NK-92 (cell line): Measurements from ENCODE around the gene AS3MT.
"Not testable (repeated sequence)": the region's sequence is repeated elsewhere in the genome, so short reads cannot be mapped to it uniquely, and the experiment has no call there.

Experiments
- DNase-seq: peaks from one replicate; lab custom pipeline; 2025; ENCODE audit not compliant: unreplicated experiment; lab: John Stamatoyannopoulos, UW

AS3MT gene

GRCh38 chr10:102869258-102870198 lies at the start of gene AS3MT:
Gene AS3MT, plus strand, starts transcription at chr10:102869470. Its CDS starts 123 bp downstream, at chr10:102869593.
- no peak for DNase-seq

GRCh38 chr10:102820008-102820407 lies 49.3 kb upstream of the AS3MT start:
- not testable (repeated sequence) for DNase-seq

- DNase-seq: no peak
These were observed 47.0 kb upstream of the AS3MT start for GRCh38 chr10:102822222-102822621.

GRCh38 chr10:102824664-102825063 lies 44.6 kb upstream of the AS3MT start:
- DNase-seq: no peak

- DNase-seq: no peak
These were observed 43.0 kb upstream of the AS3MT start for GRCh38 chr10:102826148-102826796.

- DNase-seq: no peak
These were observed 41.7 kb upstream of the AS3MT start for GRCh38 chr10:102827597-102827975.

- no peak for DNase-seq
These were observed 37.8 kb upstream of the AS3MT start for GRCh38 chr10:102831322-102832071.

- DNase-seq: no peak
These were observed 37.0 kb upstream of the AS3MT start for GRCh38 chr10:102832248-102832647.

- DNase-seq: no peak
These were observed 36.3 kb upstream of the AS3MT start for GRCh38 chr10:102832987-102833386.

- DNase-seq: no peak
These were observed 35.1 kb upstream of the AS3MT start for GRCh38 chr10:102834143-102834542.

- no peak for DNase-seq
These were observed 34.2 kb upstream of the AS3MT start for GRCh38 chr10:102835007-102835482.

- DNase-seq: no peak
These were observed 32.0 kb upstream of the AS3MT start, which contains the start of gene CYP17A1 for GRCh38 chr10:102837230-102837721. Gene CYP17A1, minus strand, starts transcription at chr10:102837413. Its CDS starts 52 bp downstream, at chr10:102837361.

GRCh38 chr10:102838276-102838927 lies 30.9 kb upstream of the AS3MT start:
- not testable (repeated sequence) for DNase-seq

GRCh38 chr10:102841827-102842345 lies 27.4 kb upstream of the AS3MT start:
- DNase-seq: no peak

- DNase-seq: not testable (repeated sequence)
These were observed 26.1 kb upstream of the AS3MT start for GRCh38 chr10:102843139-102843538.

GRCh38 chr10:102844190-102844776 lies 25.0 kb upstream of the AS3MT start:
- DNase-seq: not testable (repeated sequence)

GRCh38 chr10:102845352-102845902 lies 23.8 kb upstream of the AS3MT start:
- no peak for DNase-seq

GRCh38 chr10:102850025-102850518 lies 19.2 kb upstream of the AS3MT start:
- no peak for DNase-seq

GRCh38 chr10:102853237-102853636 lies 16.0 kb upstream of the AS3MT start:
- DNase-seq: not testable (repeated sequence)
